Regular cardiac myocyte (primary cell): ENCODE results near the gene GSTA3. TPM values are rescaled to one million over a fixed set of nuclear protein-coding genes. Genes with fewer than 3 reads are reported as not detected.

Experiments
- total RNA-seq: library from RNA; depleted of rRNA; stranded (reverse); fragments of >200 nt; gene quantifications from 2 replicates; pipeline ENCODE4 v1.2.3, GENCODE V29; 2014

Gene GSTA3
- not detected in 2 replicates for total RNA-seq

DNA sequence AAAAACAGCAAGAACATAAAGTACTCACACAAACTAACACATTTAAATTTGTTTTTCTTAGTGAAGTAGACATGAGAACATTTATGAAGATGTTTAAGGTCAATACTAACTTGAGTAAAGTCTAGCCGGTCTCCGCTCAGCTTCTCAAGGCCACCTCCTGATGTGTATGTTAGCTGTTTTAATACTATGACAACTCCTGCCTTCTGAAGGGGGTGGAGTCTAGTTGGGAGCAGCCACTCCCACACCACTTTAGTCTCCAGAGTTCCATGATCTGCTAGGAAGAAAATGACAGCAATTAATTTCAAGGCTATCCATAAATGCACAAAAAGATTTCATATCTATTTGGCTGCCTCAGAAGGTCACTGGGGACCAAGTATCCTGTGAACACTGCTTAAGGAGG is at the start of gene GSTA3:
Gene GSTA3 (minus strand): TSS at position 168 of the 400 bp plus-strand sequence. CDS start 3,864 bp downstream, outside the sequence.

Other genes with a start within 250 kb of the GSTA3 start
- gene TMEM14A, start 238.6 kb downstream of the GSTA3 start, total RNA-seq, result 30.2 and 36.0 TPM in 2 replicates
- not detected in 2 replicates for gene GSTA2, start 146.2 kb downstream of the GSTA3 start, total RNA-seq
- gene GSTA1, start 105.9 kb downstream of the GSTA3 start, total RNA-seq, result not detected in 2 replicates
- gene GSTA5, start 68.9 kb downstream of the GSTA3 start, total RNA-seq, result not detected in 2 replicates
- gene GSTA4, start 85.6 kb upstream of the GSTA3 start, total RNA-seq, result 25.1 and 46.5 TPM in 2 replicates
- 3.9 and 5.6 TPM in 2 replicates for gene CILK1, start 152.1 kb upstream of the GSTA3 start, total RNA-seq
- 20.9 and 36.4 TPM in 2 replicates for gene FBXO9, start 155.7 kb upstream of the GSTA3 start, total RNA-seq
- not detected in 2 replicates for gene GCM1, start 239.1 kb upstream of the GSTA3 start, total RNA-seq